Neuronal stem cell (in vitro differentiated cells): ENCODE data around the gene POLR2J.
A peak's percentile ranks its signal among the peaks of the same experiment; 100 is the strongest.

Experiments used
- DNase-seq: peaks from one replicate; pipeline ENCODE4 v3.0.0-alpha.2; 2013; ENCODE audit warnings: low spot score
- H2AFZ ChIP-seq: one replicate; pipeline ENCODE4 v1.6.1; 2013; ENCODE audit warnings: mild to moderate bottlenecking, low read length, inconsistent platforms
- H2AK5ac ChIP-seq: 2 replicates; pipeline ENCODE4 v1.6.1; 2013; ENCODE audit warnings: low read depth, mild to moderate bottlenecking, inconsistent platforms, low read length, moderate library complexity, mixed read lengths
- H2BK120ac ChIP-seq: 2 replicates; pipeline ENCODE4 v1.6.1; 2013; ENCODE audit warnings: low read depth, mild to moderate bottlenecking, inconsistent platforms, low read length, moderate library complexity, mixed read lengths
- H2BK12ac ChIP-seq: one replicate; pipeline ENCODE4 v1.6.1; 2013; ENCODE audit warnings: low read length, inconsistent platforms
- H2BK15ac ChIP-seq: 2 replicates; pipeline ENCODE4 v1.6.1; 2013; ENCODE audit warnings: mild to moderate bottlenecking, low read length, inconsistent platforms, mixed read lengths
- H2BK5ac ChIP-seq: one replicate; pipeline ENCODE4 v1.6.1; 2013; ENCODE audit warnings: inconsistent platforms, mild to moderate bottlenecking, low read length, moderate library complexity
- H3K14ac ChIP-seq: one replicate; pipeline ENCODE4 v1.6.1; 2013; ENCODE audit warnings: low read length, inconsistent platforms
- H3K18ac ChIP-seq: 2 replicates; pipeline ENCODE4 v1.6.1; 2013; ENCODE audit warnings: low read length, inconsistent platforms
- H3K23ac ChIP-seq: 2 replicates; pipeline ENCODE4 v1.6.1; 2013; ENCODE audit warnings: low read depth, mild to moderate bottlenecking, mixed read lengths, low read length, inconsistent platforms; ENCODE audit not compliant: poor library complexity
- H3K27ac ChIP-seq: replicated peaks from 3 replicates; pipeline ENCODE4 v1.5.1; 2013; ENCODE audit warnings: low read length, inconsistent platforms
- H3K27me3 ChIP-seq, 3 experiments: 2 replicates each; pipeline ENCODE4 v1.6.1; 2013; ENCODE audit warnings: low read length in 3 of 3, mild to moderate bottlenecking in 2 of 3, inconsistent platforms in 1 of 3, low read depth in 1 of 3, mixed read lengths in 1 of 3, moderate library complexity in 1 of 3; ENCODE audit not compliant: control insufficient read depth in 3 of 3, insufficient read depth in 3 of 3
- H3K36me3 ChIP-seq, 2 donors: replicated peaks in 1 of 2; 2 replicates each; pipeline ENCODE4 v1.6.1; 2013; ENCODE audit warnings: low read length in 2 of 2; ENCODE audit not compliant: control insufficient read depth in 2 of 2, insufficient read depth in 2 of 2
- H3K4ac ChIP-seq: 2 replicates; pipeline ENCODE4 v1.6.1; 2013; ENCODE audit warnings: inconsistent platforms, mild to moderate bottlenecking, low read length, moderate library complexity
- H3K4me1 ChIP-seq, 2 donors: 1 replicate in 1 of 2; 2 replicates in 1 of 2; pipeline ENCODE4 v1.6.1; 2013; ENCODE audit warnings: low read length in 2 of 2, low read depth in 1 of 2; ENCODE audit not compliant: control insufficient read depth in 2 of 2, insufficient read depth in 1 of 2
- H3K4me2 ChIP-seq: one replicate; pipeline ENCODE4 v1.6.1; 2013; ENCODE audit warnings: mild to moderate bottlenecking, low read length, inconsistent platforms; ENCODE audit not compliant: insufficient read depth, poor library complexity, severe bottlenecking
- H3K4me3 ChIP-seq, 2 donors: 2 replicates each; pipeline ENCODE4 v1.5.1; 2013; ENCODE audit warnings: low read length in 2 of 2, mild to moderate bottlenecking in 2 of 2, inconsistent platforms in 1 of 2, moderate library complexity in 1 of 2
- H3K79me1 ChIP-seq: one replicate; pipeline ENCODE4 v1.6.1; 2013; ENCODE audit warnings: low read depth, mild to moderate bottlenecking, inconsistent platforms, low read length, moderate library complexity
- H3K9ac ChIP-seq: one replicate; pipeline ENCODE4 v1.6.1; 2013; ENCODE audit warnings: mild to moderate bottlenecking, low read depth, low read length, inconsistent platforms; ENCODE audit not compliant: poor library complexity
- H3K9me3 ChIP-seq, 2 donors: replicated peaks in 1 of 2; 2 replicates each; pipeline versions ENCODE3 to v1.6.1; 2013; ENCODE audit warnings: low read length in 2 of 2, mild to moderate bottlenecking in 2 of 2, inconsistent platforms in 1 of 2, low read depth in 1 of 2, mixed read lengths in 1 of 2, moderate library complexity in 1 of 2; ENCODE audit not compliant: control insufficient read depth in 2 of 2, insufficient read depth in 1 of 2
- H4K8ac ChIP-seq: one replicate; pipeline ENCODE4 v1.6.1; 2013; ENCODE audit warnings: low read depth, mild to moderate bottlenecking, inconsistent platforms, low read length, moderate library complexity
- H4K91ac ChIP-seq: one replicate; pipeline ENCODE4 v1.6.1; 2013; ENCODE audit warnings: low read length, low read depth, mild to moderate bottlenecking, inconsistent platforms; ENCODE audit not compliant: poor library complexity
- WGBS, 2 donors: extraction: QIAGEN DNeasy Blood & Tissue Kit; methylation state at CpG; one replicate each; pipeline ENCODE4 v1.1.7; 2013; ENCODE audit warnings: missing lambda C conversion rate in 2 of 2, mixed read lengths in 1 of 2; ENCODE audit not compliant: insufficient read length in 2 of 2, insufficient replicate concordance in 1 of 2; ENCODE audit errors: extremely low coverage in 2 of 2; 5-methylcytosine and 5-hydroxymethylcytosine counted together

Gene POLR2J

DNA sequence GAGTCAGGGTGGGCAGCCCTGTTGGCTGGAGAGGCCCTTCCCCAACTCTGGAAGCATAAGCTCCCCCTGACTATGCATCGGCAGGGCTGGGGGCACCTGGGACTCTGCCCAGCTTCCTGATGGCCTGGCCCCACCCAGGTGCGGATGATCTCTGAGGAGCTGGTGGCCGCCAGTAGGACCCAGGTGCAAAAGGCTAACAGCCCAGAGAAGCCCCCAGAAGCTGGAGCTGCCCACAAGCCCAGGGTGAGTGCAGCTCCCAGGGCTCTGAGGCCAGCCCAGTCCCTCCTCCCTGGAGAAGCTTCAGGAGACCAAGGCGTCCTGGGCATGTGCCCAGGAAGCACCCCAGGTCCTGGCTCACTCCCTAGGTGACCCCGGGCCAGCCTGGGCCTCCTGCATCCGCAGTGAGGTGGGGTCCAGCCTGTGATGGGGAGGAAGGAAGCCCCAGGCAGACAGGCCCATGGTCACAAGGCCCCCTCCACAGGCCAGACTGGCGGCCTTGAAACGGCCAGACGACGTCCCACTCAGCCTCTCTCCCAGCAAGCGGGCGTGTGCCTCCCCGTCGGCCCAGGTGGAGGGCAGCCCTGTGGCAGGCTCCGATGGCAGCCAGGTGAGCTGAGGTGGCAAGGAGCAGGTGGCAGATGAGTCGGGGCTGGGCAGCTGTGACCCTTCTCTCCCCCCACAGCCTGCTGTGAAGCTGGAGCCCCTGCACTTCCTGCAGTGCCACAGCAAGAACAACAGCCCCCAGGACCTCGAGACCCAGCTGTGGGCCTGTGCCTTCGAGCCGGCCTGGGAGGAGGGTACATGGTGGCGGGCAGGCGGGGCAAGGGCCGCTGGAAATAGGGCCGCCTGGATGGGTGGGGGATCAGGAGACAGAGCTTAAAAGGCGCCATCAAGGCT lies 10.9 kb downstream of the POLR2J start:
- Histone ChIP-seq H3K79me1 (peaks cover 17% of the 10 kb centered on the region), H3K9ac (no peak overlapping the region), H2BK15ac (no peak overlapping the region), H3K4me3 (no peak overlapping the region), H3K23ac (peak overlapping the region; percentile 73), H2BK12ac (peak overlapping the region; percentile 73), H3K27ac (no peak overlapping the region), H3K4ac (no peak overlapping the region), H3K4me1 (peaks cover 6% of the 10 kb centered on the region in 2 donors), H3K18ac (no peak overlapping the region), H3K27me3 (no peaks in the 10 kb centered on the region), H3K14ac (no peak overlapping the region), H2BK5ac (peak overlapping the region; percentile 39), H3K4me2 (no peak overlapping the region), H2BK120ac (no peak overlapping the region), H3K9me3 (peaks cover 0 to 2% of the 10 kb centered on the region in 2 donors), H2AFZ (no peak overlapping the region), H4K91ac (no peak overlapping the region), H2AK5ac (no peak overlapping the region), H4K8ac (no peak overlapping the region), H3K36me3 (peaks cover 19 to 54% of the 10 kb centered on the region in 2 donors)
- WGBS, 2 donors, result no CpG with 5 or more reads among the region's 24 CpGs
- DNase-seq, result no peak

DNA sequence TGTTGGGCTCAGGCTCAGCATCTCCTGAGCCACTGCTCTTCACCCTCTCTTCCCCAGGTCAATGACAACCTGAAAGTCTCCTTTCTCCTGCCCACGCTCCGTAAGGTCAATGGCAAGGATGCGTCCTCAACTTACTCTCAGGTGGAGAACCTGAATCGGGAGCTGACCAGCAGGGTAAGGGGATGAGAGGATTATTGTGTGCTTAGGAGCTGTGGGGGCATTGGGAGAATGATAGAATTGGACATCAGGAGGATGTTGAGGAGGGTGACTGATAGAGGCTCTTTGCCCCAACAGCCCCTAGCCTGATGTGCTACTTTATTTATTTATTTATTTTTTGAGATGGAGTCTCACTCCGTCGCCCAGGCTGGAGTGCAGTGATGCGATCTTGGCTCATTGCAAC lies 12.6 kb downstream of the POLR2J start:
- Histone ChIP-seq H4K91ac (no peak overlapping the region), H3K4me1 (peaks cover 6% of the 10 kb centered on the region in 2 donors), H3K27me3 (no peaks in the 10 kb centered on the region), H3K36me3 (peaks cover 14 to 42% of the 10 kb centered on the region in 2 donors), H4K8ac (no peak overlapping the region), H3K14ac (no peak overlapping the region), H2BK5ac (no peak overlapping the region), H3K9me3 (peaks cover 0 to 2% of the 10 kb centered on the region in 2 donors), H2BK120ac (no peak overlapping the region), H2BK15ac (no peak overlapping the region), H3K27ac (no peak overlapping the region), H3K79me1 (peaks cover 14% of the 10 kb centered on the region), H3K9ac (no peak overlapping the region), H2AFZ (no peak overlapping the region), H3K23ac (no peak overlapping the region), H3K4me2 (no peak overlapping the region), H3K18ac (no peak overlapping the region), H2AK5ac (no peak overlapping the region), H2BK12ac (no peak overlapping the region), H3K4me3 (peak overlapping the region; percentile 41 to 97), H3K4ac (no peak overlapping the region)
- DNase-seq, result no peak
- WGBS, 2 donors, result no CpG with 5 or more reads among the region's 7 CpGs

DNA sequence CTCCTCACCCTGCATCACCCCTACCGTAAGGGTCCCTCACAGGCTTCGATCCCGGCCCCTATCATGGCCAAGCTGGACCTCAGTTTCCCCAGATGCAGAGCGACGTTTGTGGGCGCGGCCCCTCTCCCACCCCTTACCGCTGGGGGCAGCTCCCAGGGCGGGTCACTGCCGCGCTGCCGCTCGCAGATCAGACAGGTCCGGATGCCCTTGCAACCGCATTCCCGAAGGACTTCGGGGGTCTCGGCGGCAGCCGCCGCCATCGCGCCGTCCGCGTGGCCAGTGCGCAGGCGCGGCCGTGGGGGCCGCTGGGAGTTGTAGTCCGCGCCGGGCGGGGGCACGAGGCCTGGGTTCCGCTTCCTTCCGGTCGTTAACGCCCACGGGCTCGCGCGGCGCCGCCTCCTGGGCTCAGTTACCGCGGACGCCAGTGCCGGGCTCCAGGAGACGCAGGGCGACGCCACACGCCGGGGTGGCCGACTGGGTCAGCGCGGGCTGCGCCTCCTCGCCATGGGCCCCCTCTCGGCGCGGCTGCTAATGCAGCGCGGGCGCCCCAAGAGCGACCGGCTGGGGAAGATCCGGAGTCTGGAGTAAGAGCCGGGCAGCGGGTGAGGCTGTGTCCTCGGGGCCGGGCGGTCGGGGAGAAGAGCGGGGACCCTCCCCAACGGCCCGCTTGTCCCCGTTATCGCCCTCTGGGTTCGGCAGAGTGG lies 14.0 kb downstream of the POLR2J start, which contains the start of the genes ALKBH4 and LRWD1:
ALKBH4 (minus strand) TSS at position 287 of the 704 bp plus-strand sequence; CDS start at position 260, 27 bp downstream.
LRWD1 (plus strand) TSS at position 408 of the 704 bp plus-strand sequence; CDS start at position 505, 97 bp downstream.
- H3K9me3 ChIP-seq, result peaks cover 0 to 2% of the 10 kb centered on the region in 2 donors
- peak within 1 kb of the TSS; percentile 93 for H3K4me2 ChIP-seq
- peak within 1 kb of the TSS; percentile 72 for H2BK5ac ChIP-seq
- H3K27me3 ChIP-seq, result no peaks in the 10 kb centered on the region
- no peak within 1 kb of the TSS for H4K91ac ChIP-seq
- peak within 1 kb of the TSS; percentile 97 for H3K18ac ChIP-seq
- no peak within 1 kb of the TSS for H2BK120ac ChIP-seq
- peaks cover 6% of the 10 kb centered on the region in 2 donors for H3K4me1 ChIP-seq
- H3K4ac ChIP-seq, result peak within 1 kb of the TSS; percentile 26
- H3K27ac ChIP-seq, result no peak within 1 kb of the TSS
- no CpG with 5 or more reads among the region's 81 CpGs for WGBS, 2 donors
- H2AK5ac ChIP-seq, result peak within 1 kb of the TSS; percentile 29
- peak within 1 kb of the TSS; percentile 87 for H3K23ac ChIP-seq
- H2AFZ ChIP-seq, result peak within 1 kb of the TSS; percentile 99
- H4K8ac ChIP-seq, result peak within 1 kb of the TSS; percentile 66
- peak within 1 kb of the TSS; percentile 97 for H3K9ac ChIP-seq
- peak within 1 kb of the TSS; percentile 50 for H2BK12ac ChIP-seq
- peaks cover 14% of the 10 kb centered on the region for H3K79me1 ChIP-seq
- peak; percentile 92 for DNase-seq
- H3K4me3 ChIP-seq, result peak within 1 kb of the TSS; percentile 90 to 97
- peak within 1 kb of the TSS; percentile 67 for H2BK15ac ChIP-seq
- peaks cover 11 to 30% of the 10 kb centered on the region in 2 donors for H3K36me3 ChIP-seq
- H3K14ac ChIP-seq, result peak within 1 kb of the TSS; percentile 99
